Activated T-cell treated with anti-CD3 and anti-CD28 coated beads for 24 hours (primary cell): ENCODE results near the gene TNXB.
"Not testable (repeated sequence)": the region's sequence is repeated elsewhere in the genome, so short reads cannot be mapped to it uniquely, and the experiment has no call there.

Experiments used
- DNase-seq: peaks from one replicate; pipeline ENCODE4 v3.0.0-alpha.2; 2020; ENCODE audit warnings: low read depth

The TNXB gene

GRCh38 chr6:32086661-32087573, 22.2 kb downstream of the TNXB start:
- peak; percentile 4 for DNase-seq

- no peak for DNase-seq
Measured at GRCh38 chr6:32085759-32086459, 23.2 kb downstream of the TNXB start.

DNA sequence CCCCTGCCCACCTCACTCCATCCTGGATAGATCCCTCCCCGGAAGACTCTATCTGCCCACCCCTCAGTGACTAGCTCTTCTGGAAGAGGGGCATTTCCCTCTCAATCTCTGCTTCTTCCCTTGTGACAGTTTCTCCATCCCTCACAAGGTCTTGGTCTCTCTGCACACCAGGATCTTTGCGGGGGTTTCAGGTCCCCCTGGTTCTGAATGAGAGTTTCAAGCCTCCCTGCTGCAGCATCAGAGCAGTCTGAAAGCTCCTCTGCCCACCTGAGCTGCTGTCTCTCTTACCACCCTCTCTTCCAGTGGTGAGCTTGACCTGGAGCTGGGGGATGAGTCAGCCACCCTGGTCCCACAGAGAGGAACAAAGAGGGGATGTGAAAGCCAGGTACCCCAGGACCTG, 24.4 kb downstream of the TNXB start:
- DNase-seq = no peak

DNA sequence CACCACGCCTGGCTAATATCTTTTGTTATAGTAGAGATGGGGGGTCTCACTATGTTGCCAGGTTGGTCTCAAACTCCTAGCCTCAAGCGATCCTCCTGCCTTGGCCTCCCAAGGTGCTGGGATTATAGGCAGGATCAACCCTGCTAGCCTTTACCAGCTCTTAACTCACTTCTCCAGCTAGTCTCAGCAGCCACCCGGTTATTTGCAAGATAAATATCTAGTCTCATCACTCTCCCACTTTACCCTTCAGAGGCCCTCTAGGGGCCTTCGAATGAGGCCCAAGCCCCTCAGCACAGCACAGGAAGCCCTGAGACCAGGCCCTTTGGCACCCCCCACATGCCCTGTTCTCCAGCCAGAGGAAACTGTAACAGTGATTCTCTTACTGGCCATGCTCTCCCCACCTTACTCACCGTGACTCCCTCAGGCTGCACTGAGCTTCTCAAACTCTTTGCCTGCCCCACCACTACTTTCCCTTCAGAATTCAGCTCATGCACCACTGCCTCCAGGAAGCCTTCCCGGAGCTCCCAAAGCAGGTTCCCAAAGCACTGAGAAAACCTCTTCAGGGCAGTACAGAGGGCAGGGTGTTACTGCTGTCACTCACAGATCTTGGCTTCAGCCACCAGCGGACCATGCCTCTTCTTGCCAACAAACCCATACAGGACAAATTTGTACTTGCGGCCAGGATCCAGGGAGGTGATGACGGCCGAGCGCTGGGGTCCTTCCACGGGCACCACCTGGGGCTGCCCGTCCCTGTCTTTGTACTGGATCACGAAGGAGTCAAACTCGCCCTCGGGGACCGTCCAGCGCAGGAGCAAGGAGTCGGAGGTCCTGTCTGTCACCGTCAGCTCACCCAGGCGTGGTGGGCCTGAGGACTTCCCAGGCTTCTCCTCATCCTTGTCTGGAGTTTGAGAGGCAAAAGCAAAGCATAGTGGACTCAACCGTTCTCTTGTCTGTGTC, 25.0 kb downstream of the TNXB start:
- DNase-seq = no peak

DNA sequence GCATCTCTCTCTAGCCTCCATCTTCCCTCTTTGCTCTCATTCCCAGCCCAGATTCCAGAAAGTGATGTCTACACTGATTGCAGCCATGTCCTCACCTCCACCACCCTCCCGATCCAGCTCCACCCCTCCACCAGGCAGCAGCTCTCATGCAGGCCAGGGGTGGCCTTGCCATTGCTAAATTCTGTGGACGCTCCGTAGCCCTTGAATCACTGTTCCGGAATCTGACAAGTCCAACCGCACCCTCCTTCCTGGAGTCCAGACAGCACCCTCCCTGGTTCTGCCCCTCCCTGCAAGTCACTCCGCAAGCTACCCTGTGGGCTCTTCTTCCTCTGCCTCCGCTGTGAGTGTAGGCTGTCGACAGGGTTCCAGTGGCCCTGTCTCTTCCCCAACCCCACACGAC, 26.2 kb downstream of the TNXB start:
- DNase-seq = no peak

GRCh38 chr6:32082478-32082877, 26.7 kb downstream of the TNXB start:
- no peak for DNase-seq

- DNase-seq = no peak
Measured at GRCh38 chr6:32081168-32081990, 27.8 kb downstream of the TNXB start.

DNA sequence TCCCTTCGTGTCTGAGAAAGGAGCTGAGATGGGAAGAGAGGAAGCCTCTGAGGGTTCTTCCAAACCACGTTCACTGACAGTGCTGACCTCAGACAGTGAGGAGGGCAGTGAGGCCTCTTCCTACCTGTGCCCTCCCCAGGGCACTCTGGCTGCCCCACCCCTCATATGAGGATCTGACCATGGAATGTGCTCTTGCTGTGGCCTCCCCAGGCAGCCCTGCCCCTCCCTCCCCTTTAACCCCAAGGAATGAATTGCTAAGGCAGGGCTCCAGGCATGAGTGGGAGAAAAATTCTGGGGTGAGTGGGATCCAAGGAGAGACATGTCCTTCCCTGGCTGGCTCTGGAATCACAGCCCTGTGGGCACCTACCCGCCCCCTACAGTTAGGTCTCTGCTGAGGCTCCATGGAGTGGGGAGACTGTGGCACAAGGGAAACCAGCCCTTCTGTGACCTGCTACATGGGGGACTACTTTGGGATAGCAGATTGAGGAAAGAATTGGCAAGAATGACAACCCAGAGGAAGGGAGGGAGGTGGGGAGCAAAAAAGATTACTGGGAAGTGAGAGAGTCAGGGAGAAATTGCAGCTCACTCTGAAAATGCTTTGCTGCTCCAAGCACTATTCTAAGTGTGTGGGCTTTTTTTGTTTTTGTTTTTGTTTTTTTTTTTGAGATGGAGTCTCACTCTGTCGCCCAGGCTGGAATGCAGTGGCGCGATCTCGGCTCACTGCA, 29.4 kb downstream of the TNXB start:
- DNase-seq = no peak

GRCh38 chr6:32076321-32076809, 32.8 kb downstream of the TNXB start:
- DNase-seq = no peak

- DNase-seq = no peak
Measured at GRCh38 chr6:32075781-32076180, 33.4 kb downstream of the TNXB start.

GRCh38 chr6:32074996-32075532, 34.1 kb downstream of the TNXB start:
- DNase-seq = no peak

GRCh38 chr6:32073613-32074012, 35.5 kb downstream of the TNXB start:
- DNase-seq = no peak

GRCh38 chr6:32073101-32073500, 36.0 kb downstream of the TNXB start:
- DNase-seq = no peak

DNA sequence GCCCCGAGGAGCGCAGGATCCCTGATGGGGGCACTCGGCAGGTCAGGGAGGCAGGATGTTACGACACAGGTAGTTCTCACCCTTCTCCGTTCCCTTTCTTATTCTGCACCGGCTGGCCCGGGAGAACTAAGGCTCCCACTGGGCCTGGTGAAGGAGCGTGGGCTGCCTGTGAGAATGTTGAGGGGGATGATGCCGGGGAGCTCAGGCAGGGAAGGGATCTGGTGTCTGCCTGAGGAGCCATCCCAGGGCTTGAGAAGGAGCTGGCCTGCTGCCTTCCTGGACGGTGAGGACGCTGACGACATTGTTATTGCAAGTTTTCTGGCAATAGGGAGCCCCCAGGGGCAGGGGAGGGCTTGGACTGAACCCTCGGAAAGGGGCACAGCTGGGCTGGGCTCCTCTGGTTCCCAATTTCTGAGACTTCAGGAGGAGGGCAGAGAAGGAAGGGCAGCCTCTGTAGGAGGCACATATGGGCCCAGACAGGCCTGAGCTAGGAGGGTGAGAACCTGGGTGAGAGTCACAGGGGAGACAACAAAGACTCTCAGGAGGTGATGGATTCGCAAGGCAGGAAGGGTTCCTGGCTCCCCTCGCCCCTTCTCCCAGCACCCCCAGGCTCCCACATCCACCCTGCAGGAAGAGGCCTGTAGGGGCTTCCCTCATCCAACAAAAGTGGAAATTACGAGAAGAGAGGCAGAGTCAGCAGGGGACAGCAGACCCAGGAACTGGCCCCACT, 38.2 kb downstream of the TNXB start:
- DNase-seq = no peak

DNA sequence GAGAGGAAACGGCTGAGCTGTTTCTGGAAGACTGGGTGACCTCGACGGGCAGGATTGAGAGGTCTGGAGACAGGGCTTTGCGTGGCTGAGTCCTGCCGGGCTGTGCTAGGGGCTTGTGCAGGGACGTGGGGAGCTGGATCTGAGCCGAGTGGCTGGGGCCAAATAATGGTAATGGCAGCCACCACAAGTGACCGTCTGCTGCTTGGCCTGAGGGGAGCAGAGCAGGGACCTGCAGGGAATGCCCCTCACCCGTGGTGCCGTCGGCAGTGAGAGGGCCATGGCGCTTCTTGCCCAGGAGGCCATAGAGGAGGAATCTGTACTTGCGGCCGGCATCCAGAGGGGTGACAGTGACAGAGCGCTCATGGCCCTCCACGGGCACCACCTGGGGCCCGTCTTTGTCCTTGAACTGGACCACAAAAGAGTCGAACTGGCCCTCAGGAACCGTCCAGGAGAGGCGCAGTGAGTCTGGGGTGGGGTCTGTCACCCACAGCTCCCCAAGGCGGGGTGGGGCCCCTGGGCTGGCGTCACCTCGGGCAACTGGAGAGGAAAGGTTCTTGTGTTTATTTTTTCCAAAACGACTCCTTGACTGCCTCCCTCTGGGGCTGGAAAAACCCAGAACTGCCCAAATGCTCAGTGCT, 39.1 kb downstream of the TNXB start:
- DNase-seq = no peak

DNA sequence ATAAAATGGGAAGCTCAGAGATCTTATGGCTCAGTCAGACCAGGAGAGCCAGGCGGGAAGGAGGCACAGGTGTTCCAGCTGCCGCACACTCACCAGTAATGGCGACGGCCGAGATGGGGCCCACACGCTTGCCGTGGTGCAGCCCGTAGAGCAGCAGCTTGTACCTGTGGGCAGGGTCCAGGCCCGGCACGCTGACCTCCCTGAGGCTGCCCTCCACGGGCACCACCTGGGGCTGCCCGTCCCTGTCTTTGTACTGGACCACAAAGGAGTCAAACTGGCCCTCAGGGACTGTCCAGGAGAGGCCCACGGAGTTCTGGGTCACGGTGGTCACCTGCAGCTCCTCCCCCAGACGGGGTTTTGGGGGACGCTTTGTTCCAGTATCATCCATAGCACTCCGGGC, 39.7 kb downstream of the TNXB start:
- no peak for DNase-seq

GRCh38 chr6:32068867-32069266, 40.3 kb downstream of the TNXB start:
- no peak for DNase-seq

DNA sequence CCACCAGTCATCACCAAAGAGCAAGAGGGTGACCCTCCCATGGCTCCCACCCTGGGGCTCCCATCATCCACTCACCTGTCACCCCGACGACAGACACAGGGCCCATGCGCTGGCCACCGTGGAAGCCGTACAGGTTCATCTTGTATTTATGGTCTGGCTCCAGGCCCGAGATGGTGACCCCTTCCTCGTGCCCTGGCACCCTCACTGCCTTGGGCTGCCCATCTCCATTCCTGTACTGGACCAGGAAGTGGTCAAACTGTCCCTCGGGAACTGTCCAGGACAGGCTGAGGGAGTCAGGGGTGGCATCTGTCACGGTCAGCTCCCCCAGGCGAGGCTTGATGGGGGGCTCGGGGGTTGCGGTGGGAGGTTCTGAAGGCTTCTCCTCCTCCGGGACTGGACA, 40.8 kb downstream of the TNXB start:
- DNase-seq = not testable (repeated sequence)

- DNase-seq = not testable (repeated sequence)
Measured at GRCh38 chr6:32067521-32067920, 41.6 kb downstream of the TNXB start.
